ENCODE data around the gene CFAP53.
"Not testable (repeated sequence)": the region's sequence is repeated elsewhere in the genome, so short reads cannot be mapped to it uniquely, and the experiment has no call there.

The CFAP53 gene

DNA sequence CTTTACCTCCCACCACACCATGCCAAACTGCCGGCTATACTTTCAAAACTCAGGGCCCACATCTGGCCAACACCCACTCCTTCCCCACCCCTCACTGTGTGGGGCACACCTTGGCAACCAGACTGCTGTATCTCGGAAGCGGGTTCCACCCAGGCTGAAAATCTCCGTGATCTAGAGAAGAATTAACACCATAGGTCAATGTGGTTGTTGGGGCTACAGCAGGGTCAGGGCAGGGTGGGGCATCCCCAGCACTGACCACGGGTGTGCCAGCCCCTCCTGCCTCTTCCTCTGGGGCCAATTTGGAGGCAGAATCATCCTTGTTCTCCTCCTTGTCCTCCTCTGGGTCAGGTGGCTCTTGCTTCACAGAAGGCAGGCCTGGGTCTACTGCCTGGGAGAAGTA, 6.3 kb upstream of the CFAP53 start:
- no peak for DNase-seq (ENCODE audit: low spot score)

DNA sequence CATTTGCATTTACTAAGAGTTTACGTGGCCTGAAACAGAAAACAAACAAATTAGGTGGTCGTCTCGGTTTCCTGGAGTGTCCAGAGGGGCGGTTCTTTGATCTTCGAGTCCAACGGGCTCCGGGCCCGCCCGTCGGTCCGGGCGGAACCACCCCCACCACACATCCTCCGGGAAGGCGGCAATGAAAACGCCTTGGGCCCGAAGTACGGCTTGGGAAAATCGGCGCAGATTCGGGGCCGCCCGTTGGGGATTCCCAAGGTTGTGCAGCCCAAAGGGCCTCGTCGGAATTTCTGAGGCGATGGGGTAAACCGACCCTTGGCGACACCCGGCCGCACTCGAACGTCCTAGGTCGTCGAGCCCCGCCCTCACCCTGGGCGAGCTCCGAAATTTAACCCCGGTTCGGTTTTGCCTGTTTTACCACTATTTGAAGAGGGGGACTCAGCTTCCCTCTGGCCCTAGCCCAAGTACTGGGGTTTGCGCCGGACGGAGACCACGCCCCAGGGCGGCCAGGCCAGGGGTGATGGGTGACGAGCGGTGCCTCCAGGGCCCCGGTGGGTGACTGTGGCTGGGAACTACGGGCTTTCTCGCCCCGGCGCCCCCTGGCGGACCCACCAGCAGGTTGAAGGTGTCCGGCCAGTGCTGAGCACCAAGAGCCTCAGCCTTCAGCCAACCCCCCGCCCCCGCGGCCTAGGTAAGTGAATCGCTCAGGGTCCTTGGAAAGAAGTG, 1.9 kb upstream of the CFAP53 start:
- peak; percentile 69 for DNase-seq (ENCODE audit: low spot score)

DNA sequence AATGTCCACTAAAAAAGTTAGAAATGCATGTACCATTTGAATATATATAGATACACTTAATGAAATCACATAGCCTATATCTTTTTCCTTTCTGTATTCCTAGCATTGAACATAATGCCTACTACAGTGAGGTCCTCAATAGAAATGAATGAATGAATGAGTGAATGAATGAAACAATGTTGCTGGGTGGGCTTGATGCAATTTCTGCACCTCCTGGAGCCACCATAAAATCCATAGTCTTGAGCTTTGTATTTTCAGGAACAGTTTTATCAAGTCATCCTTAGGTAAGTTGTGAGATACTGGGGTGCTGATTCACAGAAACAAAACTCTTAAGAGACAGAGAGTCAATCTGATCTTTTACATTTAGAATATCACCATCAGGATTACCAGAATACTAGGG, 3.3 kb downstream of the CFAP53 start:
- DNase-seq (ENCODE audit: low spot score): no peak

DNA sequence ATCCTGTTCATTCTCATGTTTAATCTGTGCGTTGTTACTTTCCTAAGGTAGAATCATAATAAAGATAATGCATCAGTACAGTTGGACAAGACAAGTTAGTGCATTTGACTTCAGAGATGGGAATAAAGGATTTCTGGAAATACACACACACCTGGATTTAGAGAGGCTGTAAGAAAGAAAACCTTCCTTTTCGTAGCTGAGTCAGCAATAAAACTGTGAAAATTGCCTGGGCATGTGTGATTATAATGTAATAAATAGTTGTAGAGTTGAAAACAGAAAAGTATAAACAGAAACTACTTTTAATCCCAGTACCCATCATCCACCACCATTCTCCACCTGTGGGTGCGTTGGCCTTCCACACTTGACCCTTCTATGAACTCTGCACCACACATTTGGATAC, 15.4 kb downstream of the CFAP53 start:
- DNase-seq (ENCODE audit: low spot score): no peak

DNA sequence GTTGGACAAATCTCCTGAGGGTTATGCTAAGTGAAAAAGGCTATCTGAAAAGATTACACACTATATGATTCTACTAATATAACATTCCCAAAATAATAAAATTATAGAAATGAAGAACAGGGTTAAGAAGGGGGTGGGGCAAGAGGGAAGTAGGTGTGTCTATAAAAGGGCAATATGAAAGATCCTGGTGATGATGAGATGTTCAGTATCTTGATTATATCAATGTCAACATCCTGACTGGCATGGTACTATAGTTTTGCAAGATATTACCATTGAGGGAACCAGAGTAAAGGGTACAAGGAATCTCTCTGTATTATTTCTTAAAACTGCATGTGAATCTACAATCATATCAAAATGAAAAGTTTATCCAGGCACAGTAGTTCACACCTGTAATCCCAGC, 16.7 kb downstream of the CFAP53 start:
- no peak for DNase-seq (ENCODE audit: low spot score)

DNA sequence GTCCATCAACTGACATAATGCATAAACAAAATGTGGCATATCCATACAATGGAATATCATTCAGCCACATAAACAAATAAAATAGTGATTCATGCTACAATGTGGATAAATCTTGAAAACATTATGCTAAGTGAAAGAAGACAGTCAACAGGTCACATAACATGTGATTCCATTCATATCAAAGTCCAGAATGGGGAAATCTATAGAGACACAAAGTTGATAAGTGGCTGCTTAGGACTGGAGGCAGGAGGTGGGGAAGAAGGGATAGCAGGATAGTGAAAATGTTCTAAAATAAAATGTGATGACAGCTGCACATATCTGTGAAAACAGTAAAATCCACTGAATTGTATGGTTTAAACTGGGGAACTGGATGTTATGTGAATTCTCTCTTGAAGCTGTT, 18.7 kb downstream of the CFAP53 start:
- DNase-seq (ENCODE audit: low spot score): no peak

DNA sequence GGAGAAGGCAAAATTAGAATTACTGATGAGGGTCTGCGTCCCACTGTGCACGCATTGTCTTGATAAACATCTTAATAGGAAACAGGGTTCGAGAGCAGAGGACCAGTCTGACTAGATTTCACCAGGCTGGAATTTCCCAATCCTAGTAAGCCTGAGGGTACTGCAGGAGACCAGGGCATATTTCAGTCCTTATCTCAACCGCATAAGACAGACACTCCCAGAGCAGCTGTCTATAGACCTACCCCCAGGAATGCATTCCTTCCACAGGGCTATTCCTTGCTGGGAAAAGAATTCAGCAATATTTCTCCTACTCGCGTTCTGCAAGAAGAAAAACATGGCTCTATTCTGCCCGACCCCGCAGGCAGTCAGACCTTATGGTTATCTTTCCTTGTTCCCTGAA, 24.5 kb downstream of the CFAP53 start:
- not testable (repeated sequence) for DNase-seq (ENCODE audit: low spot score)

DNA sequence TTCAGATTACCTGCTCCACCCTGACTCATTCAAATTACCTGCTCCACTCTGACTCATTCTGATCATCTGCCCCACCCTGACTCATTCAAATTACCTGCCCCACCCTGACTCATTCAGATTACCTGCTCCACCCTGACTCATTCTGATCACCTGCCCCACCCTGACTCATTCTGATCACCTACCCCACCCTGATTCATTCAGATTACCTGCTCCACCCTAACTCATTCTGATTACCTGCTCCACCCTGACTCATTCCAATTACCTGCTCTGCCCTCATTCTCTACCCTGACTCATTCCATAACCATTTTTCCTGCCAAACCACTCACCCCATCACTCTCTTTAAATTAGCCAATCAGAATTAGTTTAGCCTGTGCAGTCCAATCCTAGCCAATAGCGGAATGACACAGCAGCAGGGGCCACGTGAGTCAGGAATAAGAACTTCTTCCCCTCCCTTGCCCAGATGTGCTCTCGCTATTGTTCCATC, 26.2 kb downstream of the CFAP53 start:
- no peak for DNase-seq (ENCODE audit: low spot score)

DNA sequence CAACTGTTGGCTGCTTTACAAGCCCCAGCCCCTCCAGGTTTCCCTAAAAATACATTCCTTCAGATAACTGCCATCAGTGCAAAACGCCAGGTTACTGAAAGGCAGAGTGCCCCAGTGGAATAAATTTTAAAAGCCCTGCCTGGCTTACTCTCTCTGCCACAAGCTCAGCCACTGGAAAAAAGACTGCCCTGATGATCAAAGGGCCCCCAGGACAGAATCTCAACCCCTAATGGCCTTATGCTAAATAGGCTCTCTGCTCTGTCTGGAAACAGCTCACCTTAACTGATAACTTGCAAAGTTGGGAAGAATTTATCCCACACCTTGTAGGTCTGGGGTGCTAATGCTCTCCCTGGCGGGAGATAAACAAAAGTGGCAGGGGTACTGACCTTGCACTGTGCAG, 33.9 kb downstream of the CFAP53 start:
- DNase-seq (ENCODE audit: low spot score): no peak

DNA sequence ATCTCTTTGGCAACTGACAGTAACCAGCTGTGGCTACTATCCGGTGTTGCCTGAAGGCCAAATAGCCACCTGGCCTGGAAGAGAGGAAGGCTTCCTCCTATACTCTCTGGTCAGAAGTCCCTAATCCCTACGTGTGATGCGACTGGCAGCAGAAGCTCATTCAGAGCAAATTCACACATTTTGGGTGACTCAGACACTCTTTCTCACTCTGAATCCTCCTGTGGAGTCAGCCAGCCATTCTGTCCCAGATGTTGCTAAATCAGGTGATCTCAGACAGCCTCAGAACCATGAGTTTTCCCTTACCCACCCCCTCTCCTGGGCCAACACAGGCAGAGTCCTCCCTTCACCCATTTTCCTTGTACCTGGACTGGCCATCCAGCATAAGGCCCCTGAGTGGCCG, 34.7 kb downstream of the CFAP53 start:
- no peak for DNase-seq (ENCODE audit: low spot score)

DNA sequence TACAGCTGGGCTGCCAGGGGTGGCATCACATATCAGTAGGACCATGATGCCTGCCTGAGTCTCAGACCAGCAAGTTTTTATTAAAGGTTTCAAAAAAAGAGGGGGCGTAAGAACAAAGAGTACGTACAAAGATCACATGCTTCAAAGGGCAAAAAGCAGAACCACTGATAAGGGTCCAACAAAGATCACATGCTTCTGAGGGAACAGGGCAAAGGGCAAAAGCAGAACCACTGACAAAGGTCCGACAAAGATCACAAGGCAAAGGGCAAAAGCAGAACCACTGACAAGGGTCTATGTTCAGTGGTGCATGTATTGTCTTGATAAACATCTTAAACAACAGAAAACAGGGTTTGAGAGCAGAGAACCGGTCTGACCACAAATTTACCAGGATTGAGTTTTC, 46.0 kb downstream of the CFAP53 start:
- DNase-seq (ENCODE audit: low spot score): not testable (repeated sequence)

DNA sequence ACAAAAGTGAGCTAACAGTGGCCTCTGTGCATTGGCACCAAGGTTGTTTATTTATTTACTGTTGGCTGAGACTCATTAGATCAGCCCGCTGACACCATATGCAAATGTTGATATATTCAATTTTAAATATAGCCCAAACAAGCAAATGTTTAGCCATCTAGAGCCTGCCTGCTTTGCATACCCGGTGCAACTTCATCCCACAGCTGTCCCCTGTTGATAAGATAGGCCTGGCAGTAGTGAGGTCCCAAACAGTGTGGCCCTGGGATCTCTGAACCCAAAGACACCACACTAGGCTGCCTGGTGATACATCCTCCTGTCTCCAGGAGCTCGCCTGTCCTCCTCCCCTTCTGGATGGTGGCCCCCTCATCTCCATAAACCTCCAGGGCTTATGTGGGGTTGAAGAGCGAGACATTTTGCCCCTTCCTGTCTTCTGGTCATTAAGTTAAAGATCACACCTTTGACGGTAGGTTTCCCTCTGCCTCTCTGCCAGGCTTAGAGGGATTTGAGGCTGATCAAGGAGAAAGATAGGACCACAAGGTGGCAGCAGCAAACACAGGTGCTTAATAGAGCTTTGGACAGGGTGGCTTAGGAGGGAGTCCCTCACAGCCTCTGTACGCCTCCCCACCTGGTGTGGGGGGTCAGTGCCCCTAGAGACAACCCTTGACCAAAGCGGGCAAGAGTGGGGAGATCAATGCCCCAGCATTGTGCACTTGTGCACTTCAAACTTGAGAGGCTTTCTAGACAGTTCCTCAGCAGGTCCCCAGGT, 47.7 kb downstream of the CFAP53 start:
- no peak for DNase-seq (ENCODE audit: low spot score)

DNA sequence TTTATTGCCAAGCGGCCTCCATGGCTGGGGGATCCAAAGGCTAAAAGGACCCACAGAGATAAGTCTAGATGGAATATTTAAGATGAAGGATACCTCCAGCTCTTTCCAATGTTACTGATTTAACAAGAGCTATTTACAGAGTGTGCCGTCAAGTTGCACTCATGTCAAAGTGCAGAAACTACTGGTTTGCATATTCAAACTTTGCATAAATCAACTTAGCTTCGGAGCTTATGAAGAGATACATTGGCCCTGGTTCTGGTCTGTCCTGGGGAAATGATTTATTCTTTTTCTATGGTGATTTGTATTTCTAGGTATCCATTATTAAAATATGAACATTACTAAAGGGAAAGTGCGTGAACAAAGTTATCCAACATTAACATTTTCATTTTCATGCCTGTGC, 57.0 kb downstream of the CFAP53 start:
- no peak for DNase-seq (ENCODE audit: low spot score)

DNA sequence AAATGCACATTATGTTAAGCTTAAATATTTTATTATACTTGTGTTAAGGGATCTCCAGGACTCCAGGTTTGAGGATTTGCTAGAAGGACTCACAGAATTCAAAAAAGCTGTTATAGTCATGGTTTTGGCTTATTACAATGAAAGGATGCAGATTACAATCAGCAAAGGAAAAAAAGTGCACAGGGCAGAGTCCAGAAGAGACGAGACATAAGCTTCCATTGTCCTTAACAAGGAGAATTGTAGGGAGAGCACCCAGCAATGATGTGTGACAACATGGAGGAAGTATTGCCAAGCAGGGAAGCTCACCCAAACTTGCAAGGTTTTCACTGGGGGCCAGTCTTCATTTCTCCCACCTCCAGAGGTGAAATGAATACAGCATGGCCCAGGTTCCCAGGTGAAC, 58.6 kb downstream of the CFAP53 start:
- DNase-seq (ENCODE audit: low spot score): no peak

DNA sequence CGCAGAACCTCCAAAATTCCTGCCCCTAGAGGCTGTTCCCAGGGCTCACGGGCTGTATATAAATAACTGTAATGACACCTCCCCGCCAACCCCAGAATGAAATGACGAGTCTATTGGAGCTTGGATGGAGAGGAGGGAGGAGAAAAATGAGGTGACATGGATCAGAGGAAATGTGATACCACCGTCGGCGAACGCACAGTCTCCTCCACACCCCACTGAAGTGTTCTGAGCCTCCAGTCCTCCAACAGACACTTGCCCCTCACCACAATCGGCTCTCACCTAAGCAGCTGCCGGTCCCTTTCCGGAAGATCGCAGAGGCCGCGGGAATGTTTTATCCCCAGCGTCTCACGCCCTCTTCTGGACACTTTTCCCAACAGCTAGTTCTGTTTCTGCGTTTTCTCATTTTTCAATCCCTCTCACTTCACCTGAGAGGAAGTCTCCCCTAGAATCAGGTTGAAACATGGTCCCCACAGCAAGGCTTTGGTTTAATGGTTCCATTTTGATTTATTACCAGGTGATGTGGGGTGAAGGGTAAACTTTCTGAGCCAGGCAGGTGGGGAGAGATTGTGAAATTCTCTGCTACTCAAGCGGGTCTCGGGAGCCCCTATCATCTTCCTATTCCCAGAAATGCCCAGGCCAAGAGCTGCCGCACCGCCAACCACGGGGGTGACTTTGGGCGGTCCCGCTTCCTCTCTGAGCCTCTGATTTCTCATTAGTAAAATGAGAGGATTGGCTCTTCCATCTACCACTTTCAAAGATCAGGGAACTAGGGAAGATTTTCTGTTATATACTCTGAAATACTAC, 62.3 kb downstream of the CFAP53 start:
- DNase-seq (ENCODE audit: low spot score): peak; percentile 47

DNA sequence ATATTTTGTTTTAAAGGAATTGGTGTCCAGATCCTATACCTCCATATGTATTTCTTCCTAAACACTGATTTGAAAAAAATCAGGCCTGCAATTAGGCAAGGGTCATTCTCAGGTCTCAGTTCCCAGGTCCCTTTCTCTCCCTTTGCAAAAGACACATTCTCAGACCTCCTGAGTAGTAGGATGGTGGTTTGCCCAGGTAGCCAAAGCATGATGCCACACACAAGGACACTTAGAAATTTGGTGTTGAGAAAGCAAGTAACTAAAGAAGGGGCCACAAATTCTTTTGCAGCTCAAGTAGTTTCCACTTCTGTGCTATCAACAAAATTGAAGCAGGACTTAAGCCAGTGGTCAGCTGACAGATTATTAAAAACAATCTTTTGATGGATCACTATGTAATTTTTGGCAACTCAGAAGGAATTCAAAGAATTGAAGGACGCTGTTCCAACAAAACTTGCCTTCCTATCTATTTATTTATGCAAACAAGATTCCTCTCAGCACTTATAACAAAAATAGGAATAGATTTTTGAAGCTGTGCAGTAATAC, 64.7 kb downstream of the CFAP53 start:
- DNase-seq (ENCODE audit: low spot score): no peak

DNA sequence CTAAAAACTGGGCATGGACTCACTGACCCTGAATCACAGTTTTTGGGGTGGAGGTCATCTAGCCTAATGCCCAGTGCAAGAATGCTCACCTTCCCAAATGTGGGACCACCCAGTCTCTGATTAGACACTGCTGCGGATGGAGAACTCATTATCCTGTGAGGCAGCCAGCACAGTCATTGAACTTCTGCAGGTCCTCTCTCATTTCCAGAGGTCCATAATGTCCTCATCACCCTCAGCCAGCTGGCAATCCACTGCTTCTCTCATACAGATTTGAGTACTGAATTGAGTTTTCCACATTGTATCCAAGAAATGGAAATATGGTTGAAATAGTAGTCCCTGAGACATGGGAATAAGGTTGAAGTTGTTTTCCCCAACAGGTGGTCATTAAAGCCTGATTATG, 66.4 kb downstream of the CFAP53 start:
- no peak for DNase-seq (ENCODE audit: low spot score)

DNA sequence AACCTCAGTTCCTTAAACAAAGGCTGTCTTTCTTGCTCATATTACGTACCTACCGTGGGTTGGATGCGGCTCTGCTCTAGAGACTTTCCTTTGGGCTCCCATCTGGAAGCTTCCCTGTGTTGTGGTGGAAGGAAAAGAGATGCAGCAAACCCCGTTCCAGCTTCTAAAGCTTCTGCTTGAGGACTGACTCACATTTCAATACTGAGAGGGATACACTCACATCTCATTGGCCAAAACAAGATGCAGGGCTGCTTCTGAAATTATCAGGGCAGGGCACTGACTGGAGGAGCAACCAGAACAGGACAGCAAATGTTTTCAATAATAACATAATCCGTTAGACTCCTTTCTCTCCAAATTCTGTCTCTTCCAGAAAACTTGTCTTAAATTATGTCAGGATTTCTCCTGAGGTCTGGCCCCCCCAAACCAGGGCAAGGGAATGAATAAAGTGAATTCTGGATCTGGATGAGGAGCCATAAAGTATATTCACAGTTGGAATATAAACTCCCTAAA, 66.9 kb downstream of the CFAP53 start:
- DNase-seq (ENCODE audit: low spot score): no peak

DNA sequence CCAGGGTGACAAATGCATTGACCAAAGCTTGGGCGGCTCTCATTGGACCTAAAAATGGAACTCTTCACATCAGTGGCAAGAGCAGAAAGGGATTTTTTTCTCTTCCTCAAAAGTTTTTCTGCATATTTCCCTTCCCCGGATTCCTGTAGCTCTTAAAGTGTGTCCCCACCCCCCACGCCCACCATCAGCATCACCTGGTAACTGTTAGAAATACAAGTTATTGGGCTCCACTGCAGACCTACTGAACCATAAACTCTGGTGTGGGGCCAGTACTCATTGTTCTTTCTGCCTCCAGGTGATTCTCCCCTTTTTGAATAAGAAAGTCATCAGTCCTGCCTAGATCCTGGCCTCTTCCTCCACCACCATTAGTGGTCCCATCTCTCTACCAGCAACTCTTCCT, 70.0 kb downstream of the CFAP53 start:
- DNase-seq (ENCODE audit: low spot score): no peak

DNA sequence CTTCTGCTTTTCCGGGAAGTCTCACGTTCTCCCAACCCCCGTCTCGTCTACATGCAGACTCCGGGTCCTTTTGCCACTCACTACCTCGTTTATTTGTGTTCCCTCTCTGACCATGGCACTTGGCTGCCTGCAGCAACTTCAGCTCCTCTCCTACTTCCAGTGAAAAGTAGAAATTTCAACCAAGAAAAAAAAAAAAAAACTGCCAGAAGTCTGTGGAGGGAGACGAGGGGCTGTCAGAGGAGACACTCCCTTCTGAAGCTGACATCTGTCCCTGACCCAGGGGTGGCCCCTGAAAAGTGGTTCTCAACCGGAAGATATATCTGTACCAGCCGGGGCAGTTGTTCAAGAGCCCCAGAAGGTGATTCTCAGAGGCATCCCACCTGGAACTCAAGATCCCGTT, 70.6 kb downstream of the CFAP53 start:
- no peak for DNase-seq (ENCODE audit: low spot score)

DNA sequence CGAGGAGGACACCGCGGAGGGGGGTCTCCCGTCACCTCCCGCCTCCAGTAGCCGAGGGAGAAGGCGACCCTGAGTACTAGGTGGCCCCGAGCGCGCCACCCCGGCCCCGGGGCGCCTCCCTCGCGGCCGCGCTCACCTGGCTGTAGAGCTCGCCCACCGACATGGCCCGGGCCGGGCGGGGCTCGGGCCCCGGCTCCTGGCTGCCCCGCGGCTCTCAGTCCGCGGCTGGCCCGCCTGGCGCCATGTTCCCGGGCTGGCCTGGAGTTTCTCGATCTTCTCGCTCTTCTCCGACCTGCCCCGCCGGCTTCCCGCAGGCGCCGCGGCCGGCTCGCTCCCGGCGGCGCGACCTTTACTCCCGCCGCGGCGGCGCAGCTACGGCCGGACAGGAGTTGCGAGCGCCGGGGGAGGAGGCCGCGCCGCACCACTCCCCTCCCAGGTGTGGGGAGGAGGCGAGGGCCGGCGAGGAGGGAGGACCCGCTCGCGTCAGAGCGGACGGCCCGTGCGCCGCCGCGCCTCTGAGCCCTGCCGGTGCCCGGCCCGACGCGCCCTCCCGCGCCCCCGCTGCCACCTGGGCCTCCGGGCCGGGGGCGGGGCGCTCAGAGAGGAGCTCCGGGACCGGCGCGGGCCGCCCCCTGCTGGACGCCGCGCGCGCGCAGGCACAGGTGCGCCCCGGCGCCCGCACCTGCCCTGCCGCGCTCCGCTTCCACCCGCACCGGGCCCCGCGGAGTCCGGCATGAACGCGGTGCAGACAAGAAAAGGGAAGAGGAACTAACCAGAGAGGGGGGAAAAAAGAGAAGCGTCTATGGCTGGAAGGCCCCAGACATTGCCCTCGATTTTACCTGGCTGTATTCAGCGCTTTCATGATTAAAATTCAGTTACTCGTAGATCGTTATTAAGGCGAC, 71.4 kb downstream of the CFAP53 start, which contains the start of gene MYO5B:
Gene MYO5B, minus strand, starts transcription at position 517 of the 902 bp plus-strand sequence. Its CDS starts 354 bp downstream, at position 163.
- peak; percentile 71 for DNase-seq (ENCODE audit: low spot score)

Measured in HuH-7 (cell line).